Hepatocyte (in vitro differentiated cells): ENCODE results near the gene ACER1.

Experiments
- CTCF ChIP-seq: fragments of 200-600 bp; sonication (generic); IDR thresholded peaks from 2 replicates; pipeline ENCODE4 v1.5.1; 2016; ENCODE audit warnings: antibody characterized with exemption, mild to moderate bottlenecking; ENCODE audit not compliant: poor library complexity
- EZH2 ChIP-seq: fragments of 200-600 bp; sonication (generic); IDR thresholded peaks from 2 replicates; pipeline ENCODE4 v1.6.1; 2016; ENCODE audit warnings: antibody characterized with exemption, mild to moderate bottlenecking, borderline replicate concordance
- EZH2phosphoT487 ChIP-seq: fragments of 200-600 bp; sonication (generic); IDR thresholded peaks from one replicate; pipeline ENCODE4 v1.6.1; 2018; ENCODE audit warnings: antibody characterized with exemption, mild to moderate bottlenecking, low read depth, moderate library complexity; ENCODE audit not compliant: unreplicated experiment, severe bottlenecking

GRCh38 chr19:6298413-6298812 is 35.0 kb downstream of the ACER1 start:
- TF ChIP-seq CTCF (no peak), EZH2phosphoT487 (no peak), EZH2 (no peak)
